ENCODE measurements around the gene MSI2.

- TF ChIP-seq CTCF (IDR thresholded peaks at IDR 0.05; ENCODE audit: low read depth, low read length, poor library complexity, severe bottlenecking) (no peak), EZH2phosphoT487 (IDR thresholded peaks at IDR 0.05; ENCODE audit: borderline replicate concordance, low read length) (no peak)
Measured at GRCh38 chr17:57406981-57407286, 150.6 kb downstream of the MSI2 start.

Data from DOHH2 (cell line).